AG09309 (cell line): ENCODE data around the gene FUBP3.
"Not testable (repeated sequence)": the region's sequence is repeated elsewhere in the genome, so short reads cannot be mapped to it uniquely, and the experiment has no call there.

Experiments used
- DNase-seq: peaks from one replicate; pipeline ENCODE4 v3.0.0-alpha.2; 2010; ENCODE audit warnings: low read depth
- H3K4me3 ChIP-seq: 2 replicates; pipeline ENCODE4 v1.5.1; 2011; ENCODE audit warnings: mild to moderate bottlenecking, low read depth, low read length, moderate library complexity; ENCODE audit not compliant: control insufficient read depth
- CTCF ChIP-seq: IDR thresholded peaks from 2 replicates; pipeline ENCODE4 v1.5.1; 2011; ENCODE audit warnings: mild to moderate bottlenecking, low read depth, low read length, inconsistent platforms; ENCODE audit not compliant: insufficient read depth, control insufficient read depth; ENCODE audit errors: missing control alignments

FUBP3 gene

GRCh38 chr9:130555968-130556367 is 23.4 kb upstream of the FUBP3 start:
- TF ChIP-seq CTCF: no peak
- no peak for DNase-seq
- no peak overlapping the region for H3K4me3 ChIP-seq

GRCh38 chr9:130556396-130557076 is 22.8 kb upstream of the FUBP3 start:
- TF ChIP-seq CTCF: no peak
- DNase-seq: no peak
- no peak overlapping the region for H3K4me3 ChIP-seq

- no peak overlapping the region for H3K4me3 ChIP-seq
- DNase-seq: no peak
- TF ChIP-seq CTCF: no peak
Measured at GRCh38 chr9:130557077-130557468, 22.3 kb upstream of the FUBP3 start.

DNA sequence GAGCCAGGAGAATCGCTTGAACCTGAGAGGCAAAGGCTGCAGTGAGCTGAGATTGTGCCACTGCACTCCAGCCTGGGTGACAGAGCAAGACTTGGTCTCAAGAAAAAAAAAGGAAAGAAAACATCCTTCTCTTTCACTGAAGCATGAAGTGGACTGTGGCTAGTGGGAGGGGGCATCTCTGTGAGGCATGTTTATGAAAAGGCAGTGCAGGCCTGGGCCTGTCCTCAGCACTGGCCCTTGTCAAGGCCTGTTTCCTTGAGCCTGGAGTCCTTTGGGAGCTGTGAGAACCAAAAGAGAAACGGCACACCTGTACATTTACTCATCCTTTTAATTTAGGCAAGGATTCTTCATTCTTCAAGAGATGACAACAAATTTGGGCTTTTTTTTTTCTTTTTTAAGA is 18.3 kb upstream of the FUBP3 start:
- no peak for DNase-seq
- TF ChIP-seq CTCF: no peak
- no peak overlapping the region for H3K4me3 ChIP-seq

GRCh38 chr9:130562525-130562924 is 16.9 kb upstream of the FUBP3 start:
- not testable (repeated sequence) for DNase-seq, H3K4me3 ChIP-seq

GRCh38 chr9:130563797-130564196 is 15.6 kb upstream of the FUBP3 start:
- no peak for DNase-seq
- TF ChIP-seq CTCF: no peak
- H3K4me3 ChIP-seq: no peak overlapping the region

- TF ChIP-seq CTCF: no peak
- DNase-seq: no peak
- H3K4me3 ChIP-seq: no peak overlapping the region
Measured at GRCh38 chr9:130565792-130566191, 13.6 kb upstream of the FUBP3 start.
